Germinal center (tissue), 1 donor: Measurements from ENCODE around the gene FAM117B.
"Not testable (repeated sequence)": the region's sequence is repeated elsewhere in the genome, so short reads cannot be mapped to it uniquely, and the experiment has no call there.

Experiments used
- DNase-seq: peaks from one replicate; pipeline ENCODE4 v3.0.0; 2012; ENCODE audit warnings: mixed read lengths, low spot score

The FAM117B gene

GRCh38 chr2:202703091-202703490, 68.3 kb downstream of the FAM117B start:
- no peak for DNase-seq

- no peak for DNase-seq
Observed at GRCh38 chr2:202704248-202704647, 69.5 kb downstream of the FAM117B start.

- no peak for DNase-seq
Observed at GRCh38 chr2:202705446-202706020, 70.8 kb downstream of the FAM117B start.

GRCh38 chr2:202714971-202715935, 80.5 kb downstream of the FAM117B start:
- not testable (repeated sequence) for DNase-seq

GRCh38 chr2:202716114-202716718, 81.4 kb downstream of the FAM117B start:
- no peak for DNase-seq

DNA sequence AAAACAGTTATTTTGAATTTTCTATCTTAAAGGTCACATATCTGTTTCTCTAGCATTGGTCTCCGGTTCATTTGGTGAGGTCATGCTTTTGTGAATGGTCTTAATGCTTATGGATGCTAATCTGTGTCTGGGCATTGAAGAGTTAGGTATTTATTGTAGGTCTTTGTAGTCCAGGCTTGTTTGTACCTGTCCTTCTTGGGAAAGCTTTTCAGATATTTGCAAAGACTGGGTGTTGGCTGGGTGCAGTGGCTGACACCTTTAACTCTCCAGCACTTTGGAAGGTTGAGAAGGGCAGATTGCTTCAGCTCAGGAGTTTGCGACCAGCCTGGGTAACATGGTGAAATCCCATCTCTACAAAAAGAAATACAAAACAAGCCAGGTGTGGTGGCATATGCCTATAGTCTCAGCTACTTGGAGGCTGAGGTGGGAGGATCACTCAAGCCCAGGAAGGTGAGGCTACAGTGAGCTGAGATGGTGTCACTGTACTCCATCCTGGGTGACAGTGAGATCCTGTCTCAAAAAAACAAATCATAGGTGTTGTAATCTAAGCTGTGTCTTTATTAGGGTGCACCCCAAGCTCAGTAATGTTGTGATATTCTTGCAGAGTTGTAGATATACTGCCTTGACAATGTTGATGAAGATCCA, 82.3 kb downstream of the FAM117B start:
- no peak for DNase-seq

- DNase-seq: no peak
Observed at GRCh38 chr2:202717598-202718310, 83.0 kb downstream of the FAM117B start.

- no peak for DNase-seq
Observed at GRCh38 chr2:202718614-202719013, 83.8 kb downstream of the FAM117B start.

DNA sequence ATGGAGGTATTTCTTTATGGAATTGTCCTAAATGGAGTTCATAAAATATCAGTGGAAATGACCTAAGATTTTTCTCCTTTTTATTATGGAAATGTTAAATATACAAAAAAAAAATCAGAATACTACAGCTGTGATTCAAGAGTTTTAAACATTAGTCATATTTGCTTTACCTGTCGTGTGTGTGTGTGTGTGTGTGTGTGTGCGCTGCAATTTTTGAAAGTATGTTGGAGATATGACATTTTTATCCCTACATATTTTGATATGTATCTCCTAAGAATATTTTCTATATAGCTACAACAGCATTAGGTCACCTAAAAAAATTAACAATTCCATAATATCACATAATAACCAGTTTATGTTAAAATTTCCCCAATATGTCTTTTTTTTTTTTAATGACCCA, 85.5 kb downstream of the FAM117B start:
- no peak for DNase-seq

- DNase-seq: no peak
Observed at GRCh38 chr2:202721621-202722020, 86.9 kb downstream of the FAM117B start.

GRCh38 chr2:202723746-202724145, 89.0 kb downstream of the FAM117B start:
- no peak for DNase-seq

- DNase-seq: no peak
Observed at GRCh38 chr2:202726070-202726469, 91.3 kb downstream of the FAM117B start.

DNA sequence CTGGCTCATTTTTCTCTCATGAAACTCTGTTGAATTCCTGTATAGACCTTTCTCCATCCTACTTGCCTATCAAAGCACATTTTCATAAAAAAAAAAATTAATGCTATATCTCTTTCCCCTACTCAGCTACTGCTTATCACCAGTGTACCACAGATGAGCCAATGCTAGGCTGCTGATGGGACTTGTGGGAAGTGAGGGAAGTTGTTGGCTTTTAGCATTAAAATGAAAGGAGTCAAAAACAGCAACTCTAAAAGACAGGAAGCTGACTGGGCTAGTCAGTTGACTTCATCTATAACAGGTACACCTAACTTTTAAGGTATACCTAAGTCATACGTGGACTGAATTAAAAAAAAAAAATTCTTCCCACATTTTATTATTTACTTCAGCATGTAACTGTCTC, 102.1 kb downstream of the FAM117B start:
- no peak for DNase-seq

DNA sequence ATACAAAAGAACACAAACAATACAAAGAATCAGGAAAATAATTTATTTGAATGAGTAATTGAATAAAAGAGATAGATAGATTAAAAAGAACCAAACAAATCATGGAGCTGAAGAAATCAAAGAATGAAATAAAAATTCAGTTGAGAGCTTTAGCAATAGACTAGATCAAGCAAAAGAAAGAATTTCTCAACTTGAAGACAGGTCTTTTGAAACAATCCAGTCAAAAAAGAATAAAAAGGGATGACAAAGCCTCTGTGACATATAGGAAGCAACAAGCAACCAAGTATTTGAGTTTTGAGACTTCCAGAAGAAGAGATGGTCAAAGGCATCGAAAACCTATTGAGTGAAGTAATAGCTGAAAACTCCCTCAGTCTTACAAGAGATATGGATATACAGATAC, 108.8 kb downstream of the FAM117B start:
- DNase-seq: no peak

- DNase-seq: no peak
Observed at GRCh38 chr2:202749477-202749876, 114.7 kb downstream of the FAM117B start.

DNA sequence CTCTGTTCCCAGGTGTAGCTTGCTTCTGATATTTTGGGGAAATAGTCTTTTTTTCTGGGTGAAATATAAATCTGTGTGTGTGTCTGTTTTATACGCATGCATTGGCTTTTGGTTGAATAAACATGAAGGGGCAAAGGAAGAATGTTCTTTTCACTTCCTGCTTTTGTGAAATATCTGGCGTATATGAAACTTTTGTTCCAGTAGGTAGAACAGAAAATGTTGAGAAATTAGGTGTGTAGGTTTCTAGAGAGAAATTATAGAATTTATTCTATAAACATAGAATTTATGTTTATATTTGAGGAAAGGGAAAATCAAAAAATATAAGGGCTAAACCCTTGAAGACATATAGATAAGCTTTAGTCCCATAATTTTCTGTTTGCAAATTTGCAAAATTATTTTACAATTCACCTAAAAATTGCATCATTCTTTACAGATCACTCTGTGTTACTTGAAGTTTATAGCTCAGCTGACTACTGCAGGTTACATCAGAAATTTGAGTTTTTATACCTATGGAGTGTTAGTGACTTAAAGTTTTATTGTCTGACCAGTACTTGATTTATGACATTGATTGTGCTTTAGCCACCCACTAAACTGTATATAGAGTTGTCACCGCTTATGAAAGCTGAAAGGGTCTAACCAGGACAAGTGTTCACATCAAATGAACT, 116.1 kb downstream of the FAM117B start:
- DNase-seq: peak; percentile 4

DNA sequence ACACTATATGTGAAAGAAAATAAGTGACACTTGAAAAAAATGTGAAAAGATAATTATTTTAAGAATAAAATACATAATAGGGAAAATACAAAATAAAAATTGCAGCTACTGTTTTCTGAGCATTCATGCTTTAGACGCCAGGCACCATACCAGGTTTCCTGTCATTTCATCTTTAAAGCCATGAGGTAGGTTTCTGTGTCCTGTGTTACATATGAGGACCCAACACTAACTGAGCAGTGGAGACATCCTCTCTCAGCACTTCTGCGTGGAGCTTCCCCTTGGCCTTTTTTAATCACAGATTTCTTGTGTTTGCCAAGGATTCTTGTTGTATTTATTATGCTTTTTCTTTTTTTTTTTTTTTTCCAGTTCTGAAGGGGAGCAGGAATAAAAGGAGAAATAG, 117.3 kb downstream of the FAM117B start:
- no peak for DNase-seq

DNA sequence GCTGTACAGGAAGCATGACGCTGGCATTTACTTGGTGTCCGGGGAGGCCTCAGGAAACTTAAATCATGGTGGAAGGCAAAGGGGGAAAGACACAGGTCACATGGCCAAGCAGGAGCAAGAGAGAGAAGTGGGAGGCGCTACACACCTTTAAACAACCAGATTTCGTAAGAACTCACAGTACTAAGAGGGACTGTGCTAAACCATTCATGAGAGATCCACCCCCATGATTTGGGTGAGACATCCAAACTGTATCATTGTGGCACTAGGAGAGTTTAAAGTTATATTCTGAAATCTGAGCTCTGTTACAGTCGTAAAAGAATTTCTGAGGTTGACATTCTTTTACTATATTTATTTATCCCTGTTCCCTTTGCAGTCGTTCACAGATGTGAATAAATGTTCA, 120.2 kb downstream of the FAM117B start:
- DNase-seq: no peak

GRCh38 chr2:202756598-202756997, 121.8 kb downstream of the FAM117B start:
- DNase-seq: no peak

DNA sequence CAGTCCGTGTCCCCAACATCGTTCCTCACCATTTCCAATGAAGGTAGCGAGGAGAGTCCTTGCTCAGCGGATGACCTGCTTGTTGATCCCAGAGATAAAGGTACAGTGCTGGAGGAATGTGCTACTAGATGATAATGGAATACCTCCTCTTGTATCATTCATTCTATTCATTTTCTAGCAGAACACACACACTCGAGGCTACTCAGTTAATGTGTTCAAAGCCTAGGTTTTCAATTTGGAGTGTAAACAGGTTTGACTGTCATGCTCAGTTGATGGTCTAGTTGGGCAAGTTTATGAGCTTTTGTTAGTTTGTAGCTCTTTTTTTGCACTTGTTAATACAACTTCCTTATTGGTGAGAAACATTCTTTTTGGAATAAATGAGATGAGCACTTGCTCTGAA, 122.6 kb downstream of the FAM117B start:
- no peak for DNase-seq

GRCh38 chr2:202758128-202758527, 123.4 kb downstream of the FAM117B start:
- DNase-seq: no peak
